DLD1 (cell line): ENCODE results near the gene KIAA1191.
"Not testable (repeated sequence)": the region's sequence is repeated elsewhere in the genome, so short reads cannot be mapped to it uniquely, and the experiment has no call there.

ENCODE experiments used
- in situ Hi-C: cut with HindIII; loops from 2 replicates; pipeline ENCODE4 v1.10.0; 2017; ENCODE audit warnings: low sequenced_read_pairs

The KIAA1191 gene

GRCh38 chr5:176361437-176362232 lies at the start of gene KIAA1191:
KIAA1191 (minus strand) TSS chr5:176361764; CDS start chr5:176359508, 2,256 bp downstream.
- in situ Hi-C loops: no loop called here

GRCh38 chr5:176410486-176411180 lies 49.1 kb upstream of the KIAA1191 start:
- in situ Hi-C loops: no loop called here

GRCh38 chr5:176409765-176410164 lies 48.2 kb upstream of the KIAA1191 start:
- in situ Hi-C loops: no loop called here

- in situ Hi-C loops: no loop called here
Measured at GRCh38 chr5:176408590-176408989, 47.0 kb upstream of the KIAA1191 start.

GRCh38 chr5:176408252-176408573 lies 46.6 kb upstream of the KIAA1191 start:
- in situ Hi-C loops: not testable (repeated sequence)

GRCh38 chr5:176407456-176408251 lies 46.1 kb upstream of the KIAA1191 start:
- in situ Hi-C loops: no loop called here

GRCh38 chr5:176406436-176407052 lies 45.0 kb upstream of the KIAA1191 start:
- in situ Hi-C loops: no loop called here

GRCh38 chr5:176405656-176406435 lies 44.3 kb upstream of the KIAA1191 start:
- in situ Hi-C loops: no loop called here

- in situ Hi-C loops: no loop called here
Measured at GRCh38 chr5:176401281-176402205, 40.0 kb upstream of the KIAA1191 start.

- in situ Hi-C loops: no loop called here
Measured at GRCh38 chr5:176400382-176401156, 39.0 kb upstream of the KIAA1191 start.

GRCh38 chr5:176397736-176398420 lies 36.3 kb upstream of the KIAA1191 start:
- in situ Hi-C loops: no loop called here

DNA sequence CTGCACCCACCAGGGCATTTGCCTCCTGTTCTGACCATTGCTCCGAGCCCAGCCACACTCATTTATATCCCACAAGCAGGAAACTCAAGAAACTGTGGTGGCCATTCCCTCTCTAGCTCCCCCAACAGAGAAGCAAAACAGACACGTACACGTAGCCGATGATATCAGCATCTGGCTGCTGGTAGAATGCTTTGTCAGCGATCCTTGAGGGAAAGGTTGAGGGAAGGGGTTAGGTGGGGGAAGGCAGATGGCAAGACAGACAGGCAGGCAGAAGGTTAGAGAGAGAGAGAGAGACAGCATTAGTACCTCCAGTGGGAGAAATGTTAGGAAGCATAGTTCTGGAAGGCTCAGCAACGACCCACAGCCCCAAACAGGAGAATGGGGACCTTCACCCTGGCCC lies 34.8 kb upstream of the KIAA1191 start:
- in situ Hi-C loops: no loop called here

DNA sequence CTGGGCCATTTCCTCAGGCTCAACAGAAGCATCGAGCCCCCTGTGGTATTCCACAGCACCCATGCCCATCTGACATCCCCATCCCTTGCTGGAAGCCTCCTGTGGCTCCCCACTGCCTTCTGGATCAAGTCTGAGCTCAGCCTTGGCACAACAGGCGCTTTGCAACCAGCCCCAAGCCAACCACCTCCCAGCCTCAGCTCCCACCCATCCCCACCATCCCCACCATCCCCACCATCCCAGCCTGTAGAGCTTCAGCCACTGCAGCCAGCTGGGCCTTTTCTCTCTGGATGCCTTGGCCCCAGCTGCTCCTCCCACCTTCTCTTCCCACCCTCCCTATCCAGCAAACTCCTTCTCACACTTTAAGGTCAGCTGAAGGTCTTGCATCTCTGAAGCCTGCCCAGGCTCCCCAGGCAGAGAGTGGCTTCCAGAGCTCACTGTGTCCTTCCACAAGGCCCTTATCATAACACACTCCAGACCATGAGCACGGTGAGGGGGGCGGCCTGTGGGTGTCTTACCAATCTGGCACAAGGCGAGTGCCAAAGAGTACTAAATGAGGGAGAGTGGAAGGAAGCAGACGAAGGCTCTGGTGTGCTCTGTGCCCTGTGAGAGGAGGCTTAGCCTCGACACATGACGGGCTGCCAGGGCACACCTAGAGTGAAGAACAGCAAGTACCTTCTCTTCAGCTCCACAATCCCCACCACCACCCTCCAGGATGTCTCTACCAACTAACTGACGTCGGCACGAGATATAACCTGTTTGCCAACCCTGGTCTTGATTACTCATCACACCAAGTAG lies 33.5 kb upstream of the KIAA1191 start:
- in situ Hi-C loops: no loop called here

DNA sequence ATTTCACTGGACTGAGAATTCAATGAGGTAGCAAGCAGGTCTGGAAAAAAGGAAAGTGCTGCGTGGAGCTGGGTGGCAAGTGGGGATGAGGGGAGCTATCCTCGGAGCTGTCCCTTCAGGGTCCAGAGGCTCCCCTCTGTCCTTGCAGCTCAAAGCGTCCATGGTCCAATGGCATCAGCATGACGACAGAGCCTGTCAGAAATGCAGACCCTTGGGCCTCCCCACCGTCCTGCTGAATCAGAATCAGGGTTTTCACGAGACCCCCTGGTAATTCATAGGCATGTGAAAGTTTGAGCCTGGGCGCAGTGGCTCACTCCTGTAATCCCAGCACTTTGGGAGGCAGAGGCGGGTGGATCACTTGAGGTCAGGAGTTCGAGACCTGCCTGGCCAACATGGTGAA lies 32.5 kb upstream of the KIAA1191 start:
- in situ Hi-C loops: no loop called here

GRCh38 chr5:176392526-176392925 lies 31.0 kb upstream of the KIAA1191 start:
- in situ Hi-C loops: no loop called here

GRCh38 chr5:176391999-176392398 lies 30.4 kb upstream of the KIAA1191 start:
- in situ Hi-C loops: no loop called here

DNA sequence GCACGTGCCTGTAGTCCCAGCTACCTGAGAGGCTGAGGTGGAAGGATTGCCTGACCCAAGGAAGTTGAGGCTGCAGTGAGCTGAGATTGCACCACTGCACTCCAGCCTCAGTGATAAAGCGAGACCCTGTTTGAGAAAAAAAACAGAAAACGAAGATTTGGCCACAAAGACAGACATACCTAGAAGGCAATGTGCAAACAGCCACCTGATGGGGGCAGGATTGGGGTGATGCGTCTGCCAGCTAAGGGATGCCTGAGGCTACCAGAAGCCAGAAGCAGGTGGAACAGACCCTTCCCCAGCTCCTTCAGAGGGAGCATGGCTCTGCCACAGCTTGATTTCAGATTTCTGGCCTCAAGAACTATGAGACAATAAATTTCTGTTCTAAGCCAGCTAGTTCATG lies 29.9 kb upstream of the KIAA1191 start:
- in situ Hi-C loops: no loop called here
